BLaER1 (cell line): ENCODE data around the gene CENPP.

ENCODE experiments used
- H3K27ac ChIP-seq: shearing (Covaris generic); formaldehyde crosslinking; 2 replicates; pipeline ENCODE4 v1.8.1; 2022
- H3K27me3 ChIP-seq: shearing (Covaris generic); formaldehyde crosslinking; 2 replicates; pipeline ENCODE4 v1.8.1; 2022
- H3K36me3 ChIP-seq: shearing (Covaris generic); formaldehyde crosslinking; 2 replicates; pipeline ENCODE4 v1.8.1; 2022
- H3K4me1 ChIP-seq: shearing (Covaris generic); formaldehyde crosslinking; 2 replicates; pipeline ENCODE4 v1.8.1; 2022
- H3K4me2 ChIP-seq: shearing (Covaris generic); formaldehyde crosslinking; 2 replicates; pipeline ENCODE4 v1.8.1; 2022
- H3K4me3 ChIP-seq: shearing (Covaris generic); formaldehyde crosslinking; 2 replicates; pipeline ENCODE4 v1.8.1; 2022
- H3K9ac ChIP-seq: shearing (Covaris generic); formaldehyde crosslinking; 2 replicates; pipeline ENCODE4 v1.8.1; 2022
- H3K9me3 ChIP-seq: shearing (Covaris generic); formaldehyde crosslinking; 2 replicates; pipeline ENCODE4 v1.8.1; 2022
- H4K20me1 ChIP-seq: shearing (Covaris generic); formaldehyde crosslinking; 2 replicates; pipeline ENCODE4 v1.8.1; 2022
- Cebpa-rat ChIP-seq: shearing (Covaris generic); IDR thresholded peaks from 2 replicates; pipeline ENCODE4 v1.8.1; 2022

Gene CENPP

GRCh38 chr9:92657296-92658094 is 331.7 kb downstream of the CENPP start:
- Histone ChIP-seq H3K36me3 (peaks cover 65% of the 10 kb centered on the region), H3K4me2 (no peak overlapping the region), H3K27ac (peak overlapping the region; percentile 38; the same call in 1 of the 2 replicates), H3K4me1 (peaks cover 80% of the 10 kb centered on the region), H3K27me3 (no peaks in the 10 kb centered on the region), H3K4me3 (no peak overlapping the region), H3K9ac (no peak overlapping the region), H4K20me1 (peaks cover 40% of the 10 kb centered on the region), H3K9me3 (no peaks in the 10 kb centered on the region)
- no peak for TF ChIP-seq Cebpa-rat

- no peak overlapping the region for H3K27ac ChIP-seq
- no peak overlapping the region for H3K4me3 ChIP-seq
- peaks cover 75% of the 10 kb centered on the region for H3K4me1 ChIP-seq
- no peaks in the 10 kb centered on the region for H3K9me3 ChIP-seq
- no peak overlapping the region for H3K9ac ChIP-seq
- peaks cover 47% of the 10 kb centered on the region for H4K20me1 ChIP-seq
- H3K27me3 ChIP-seq, result no peaks in the 10 kb centered on the region
- no peak for TF ChIP-seq Cebpa-rat
- H3K36me3 ChIP-seq, result peaks cover 66% of the 10 kb centered on the region
- H3K4me2 ChIP-seq, result no peak overlapping the region
These were observed 332.4 kb downstream of the CENPP start for GRCh38 chr9:92658176-92658575.

- H3K4me3 ChIP-seq, result no peak overlapping the region
These were observed 332.9 kb downstream of the CENPP start for GRCh38 chr9:92658611-92659010.

GRCh38 chr9:92659601-92660000 is 333.8 kb downstream of the CENPP start:
- peaks cover 74% of the 10 kb centered on the region for H3K36me3 ChIP-seq
- no peak for TF ChIP-seq Cebpa-rat

More at GRCh38 chr9:92658611-92659010, 332.9 kb downstream of the CENPP start:
- Histone ChIP-seq H3K4me2 (no peak overlapping the region), H3K9ac (no peak overlapping the region), H3K27me3 (no peaks in the 10 kb centered on the region), H3K9me3 (no peaks in the 10 kb centered on the region), H3K4me1 (peaks cover 75% of the 10 kb centered on the region), H3K27ac (no peak overlapping the region), H4K20me1 (peaks cover 51% of the 10 kb centered on the region), H3K36me3 (peaks cover 66% of the 10 kb centered on the region)
- no peak for TF ChIP-seq Cebpa-rat

GRCh38 chr9:92660266-92660665 is 334.5 kb downstream of the CENPP start:
- TF ChIP-seq Cebpa-rat, result no peak
- H3K9me3 ChIP-seq, result no peaks in the 10 kb centered on the region
- H3K27me3 ChIP-seq, result no peaks in the 10 kb centered on the region
- H4K20me1 ChIP-seq, result peaks cover 68% of the 10 kb centered on the region
- H3K4me2 ChIP-seq, result no peak overlapping the region
- H3K4me3 ChIP-seq, result no peak overlapping the region
- no peak overlapping the region for H3K9ac ChIP-seq
- H3K27ac ChIP-seq, result no peak overlapping the region
- peaks cover 69% of the 10 kb centered on the region for H3K36me3 ChIP-seq
- peaks cover 75% of the 10 kb centered on the region for H3K4me1 ChIP-seq

More at GRCh38 chr9:92659601-92660000, 333.8 kb downstream of the CENPP start:
- Histone ChIP-seq H3K27me3 (no peaks in the 10 kb centered on the region), H3K4me1 (peaks cover 75% of the 10 kb centered on the region), H3K4me2 (no peak overlapping the region), H4K20me1 (peaks cover 61% of the 10 kb centered on the region), H3K9ac (no peak overlapping the region), H3K4me3 (no peak overlapping the region), H3K9me3 (no peaks in the 10 kb centered on the region), H3K27ac (no peak overlapping the region)

GRCh38 chr9:92661127-92661526 is 335.4 kb downstream of the CENPP start:
- H3K27ac ChIP-seq, result no peak overlapping the region
- no peaks in the 10 kb centered on the region for H3K27me3 ChIP-seq
- H3K36me3 ChIP-seq, result peaks cover 64% of the 10 kb centered on the region
- peak overlapping the region; percentile 8; the same call in 1 of the 2 replicates for H3K4me2 ChIP-seq
- no peak overlapping the region for H3K4me3 ChIP-seq
- H3K9ac ChIP-seq, result no peak overlapping the region
- no peak for TF ChIP-seq Cebpa-rat
- no peaks in the 10 kb centered on the region for H3K9me3 ChIP-seq
- H4K20me1 ChIP-seq, result peaks cover 73% of the 10 kb centered on the region
- H3K4me1 ChIP-seq, result peaks cover 69% of the 10 kb centered on the region

- H3K4me3 ChIP-seq, result no peak overlapping the region
- H3K4me2 ChIP-seq, result peak overlapping the region; percentile 8
- H3K4me1 ChIP-seq, result peaks cover 63% of the 10 kb centered on the region
- no peak overlapping the region for H3K9ac ChIP-seq
- no peak for TF ChIP-seq Cebpa-rat
- no peak overlapping the region for H3K27ac ChIP-seq
- H3K36me3 ChIP-seq, result peaks cover 65% of the 10 kb centered on the region
- H3K9me3 ChIP-seq, result no peaks in the 10 kb centered on the region
- H4K20me1 ChIP-seq, result peaks cover 79% of the 10 kb centered on the region
- no peaks in the 10 kb centered on the region for H3K27me3 ChIP-seq
These were observed 336.0 kb downstream of the CENPP start for GRCh38 chr9:92661743-92662142.

GRCh38 chr9:92663126-92663525 is 337.4 kb downstream of the CENPP start:
- no peak overlapping the region for H3K4me2 ChIP-seq
- peaks cover 85% of the 10 kb centered on the region for H4K20me1 ChIP-seq
- no peaks in the 10 kb centered on the region for H3K9me3 ChIP-seq
- H3K36me3 ChIP-seq, result peaks cover 61% of the 10 kb centered on the region
- TF ChIP-seq Cebpa-rat, result no peak
- no peak overlapping the region for H3K27ac ChIP-seq
- H3K27me3 ChIP-seq, result no peaks in the 10 kb centered on the region
- no peak overlapping the region for H3K9ac ChIP-seq
- H3K4me3 ChIP-seq, result no peak overlapping the region
- H3K4me1 ChIP-seq, result peaks cover 57% of the 10 kb centered on the region

GRCh38 chr9:92663951-92664350 is 338.2 kb downstream of the CENPP start:
- TF ChIP-seq Cebpa-rat, result no peak
- peak overlapping the region; percentile 43; the same call in 1 of the 2 replicates for H3K4me2 ChIP-seq
- peaks cover 53% of the 10 kb centered on the region for H3K36me3 ChIP-seq
- no peak overlapping the region for H3K27ac ChIP-seq
- H3K9me3 ChIP-seq, result no peaks in the 10 kb centered on the region
- peaks cover 86% of the 10 kb centered on the region for H4K20me1 ChIP-seq
- H3K27me3 ChIP-seq, result no peaks in the 10 kb centered on the region
- no peak overlapping the region for H3K4me3 ChIP-seq
- peaks cover 65% of the 10 kb centered on the region for H3K4me1 ChIP-seq
- no peak overlapping the region for H3K9ac ChIP-seq

- Histone ChIP-seq H3K9ac (peak overlapping the region; percentile 8; the same call in 1 of the 2 replicates), H3K27ac (peak overlapping the region; percentile 25; the same call in 1 of the 2 replicates)
- TF ChIP-seq Cebpa-rat, result no peak
These were observed 338.8 kb downstream of the CENPP start for GRCh38 chr9:92664394-92665152.

More at GRCh38 chr9:92664394-92665152, 338.8 kb downstream of the CENPP start:
- peak overlapping the region; percentile 43 for H3K4me2 ChIP-seq
- H3K27me3 ChIP-seq, result no peaks in the 10 kb centered on the region
- peaks cover 70% of the 10 kb centered on the region for H3K4me1 ChIP-seq
- H3K9me3 ChIP-seq, result no peaks in the 10 kb centered on the region
- H3K36me3 ChIP-seq, result peaks cover 53% of the 10 kb centered on the region
- H3K4me3 ChIP-seq, result no peak overlapping the region
- peaks cover 84% of the 10 kb centered on the region for H4K20me1 ChIP-seq
